ENCODE measurements around the gene VASN.
A peak's percentile ranks its signal among the peaks of the same experiment; 100 is the strongest.

VASN gene

DNA sequence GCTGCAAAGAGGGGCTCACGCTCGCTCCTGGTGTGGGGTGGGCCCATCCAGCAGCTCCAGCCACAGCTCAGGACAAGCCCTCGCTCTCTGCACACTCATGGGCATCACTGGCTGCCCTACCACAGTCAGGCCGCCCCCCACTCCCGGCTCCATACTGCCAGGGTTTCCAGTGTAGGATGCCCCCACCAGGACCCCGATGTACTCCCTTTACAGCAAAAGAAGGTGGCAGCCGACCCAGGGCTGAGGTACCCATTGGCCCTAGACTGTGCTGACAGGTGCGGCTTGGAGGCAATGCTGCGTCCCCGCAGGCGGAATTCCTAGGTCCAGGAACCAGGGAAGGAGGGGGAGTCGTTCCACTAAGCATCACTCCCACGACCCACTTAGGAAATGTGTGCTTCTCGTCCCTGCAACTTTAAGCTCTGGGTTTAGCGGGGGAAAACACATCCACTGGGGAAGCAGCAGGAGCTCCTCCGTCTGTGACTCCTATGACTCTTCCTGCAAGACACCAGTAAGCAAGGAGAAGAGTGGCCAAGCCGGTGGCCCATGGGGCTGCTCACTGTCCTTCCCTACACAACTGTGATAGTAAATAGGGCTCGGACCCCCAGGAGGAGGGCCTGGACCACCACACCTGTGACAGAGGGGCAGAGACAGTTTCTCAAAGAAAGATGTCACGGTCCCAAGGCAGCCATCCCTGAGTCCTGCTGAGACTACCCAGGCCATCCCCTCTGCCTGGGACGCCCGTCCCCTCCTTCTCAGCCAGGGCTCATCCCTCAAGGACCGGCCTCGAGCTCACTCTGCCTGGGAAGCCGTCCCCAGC lies 31.7 kb downstream of the VASN start:
- DNase-seq (ENCODE audit: low read depth in 2 of 2) = no peak

DNA sequence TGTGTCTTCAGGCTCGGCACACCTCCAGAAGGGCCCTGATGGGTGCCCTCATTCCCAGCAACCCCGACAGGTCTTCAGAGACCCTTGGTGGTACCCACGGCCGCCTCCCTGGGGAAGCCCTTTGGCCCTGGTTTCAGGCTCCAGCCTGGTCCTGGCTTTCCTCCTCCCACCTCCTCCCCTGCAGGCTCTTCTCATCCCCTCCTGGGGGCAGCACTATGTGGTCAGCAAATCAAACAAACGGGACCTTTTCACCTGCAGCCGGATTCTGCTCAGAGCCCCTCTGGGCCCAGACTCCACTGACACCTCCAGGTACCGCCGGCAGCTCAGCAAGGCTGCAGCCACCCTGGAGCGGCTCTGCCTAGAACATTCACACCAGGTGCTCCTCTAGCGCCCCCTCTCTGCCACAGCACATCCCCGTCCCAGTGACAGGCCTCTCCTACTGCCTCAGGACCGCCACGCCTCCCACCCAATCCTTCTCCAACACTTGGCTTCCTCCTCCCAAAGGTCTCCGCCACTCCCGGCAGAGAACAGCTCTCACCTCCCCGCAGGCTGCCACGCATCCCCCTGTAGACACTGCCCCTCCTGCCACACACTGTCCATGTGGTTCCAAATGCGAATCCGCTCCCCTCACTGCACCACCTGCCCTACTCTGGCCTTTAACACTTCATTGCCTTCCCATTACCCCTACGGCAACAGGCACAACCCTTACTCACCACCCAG lies 32.8 kb downstream of the VASN start:
- no peak for DNase-seq (ENCODE audit: low read depth in 2 of 2)

DNA sequence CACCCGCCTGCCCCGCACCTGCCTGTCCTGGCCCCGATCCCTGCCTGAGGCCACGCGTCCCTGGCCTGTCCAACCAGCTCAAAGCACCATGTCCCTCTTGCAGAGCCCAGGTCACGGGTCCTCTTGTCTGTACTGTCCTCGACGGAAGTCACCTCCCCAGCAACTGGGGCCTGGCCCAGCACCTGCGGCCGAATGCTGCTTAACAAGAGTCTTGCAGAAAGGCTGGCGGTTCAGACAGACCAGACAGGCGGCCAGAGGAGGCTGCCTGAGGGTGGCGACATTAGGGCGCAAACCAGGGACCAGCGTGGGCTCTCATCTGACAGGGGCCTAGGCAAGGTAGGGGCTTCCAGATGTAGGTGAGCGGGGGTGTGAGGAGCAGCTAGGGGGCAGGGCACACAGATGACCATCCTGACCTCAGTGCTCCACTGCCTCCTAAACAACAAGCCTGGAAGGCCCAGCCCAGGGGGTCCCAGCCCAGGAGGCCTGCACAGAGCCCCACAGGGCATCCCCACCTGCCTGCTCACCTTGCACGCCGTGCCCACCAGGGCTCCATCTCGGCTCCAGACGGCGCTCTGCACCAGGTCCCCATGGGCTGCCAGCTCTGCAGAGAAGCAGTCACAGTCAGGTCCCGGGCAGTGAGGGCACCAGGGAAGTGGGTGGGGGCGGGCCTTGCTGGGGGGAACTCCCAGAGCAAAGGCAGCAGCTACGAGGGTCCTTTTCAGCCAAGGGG lies 33.5 kb downstream of the VASN start:
- DNase-seq (ENCODE audit: low read depth in 2 of 2) = no peak

DNA sequence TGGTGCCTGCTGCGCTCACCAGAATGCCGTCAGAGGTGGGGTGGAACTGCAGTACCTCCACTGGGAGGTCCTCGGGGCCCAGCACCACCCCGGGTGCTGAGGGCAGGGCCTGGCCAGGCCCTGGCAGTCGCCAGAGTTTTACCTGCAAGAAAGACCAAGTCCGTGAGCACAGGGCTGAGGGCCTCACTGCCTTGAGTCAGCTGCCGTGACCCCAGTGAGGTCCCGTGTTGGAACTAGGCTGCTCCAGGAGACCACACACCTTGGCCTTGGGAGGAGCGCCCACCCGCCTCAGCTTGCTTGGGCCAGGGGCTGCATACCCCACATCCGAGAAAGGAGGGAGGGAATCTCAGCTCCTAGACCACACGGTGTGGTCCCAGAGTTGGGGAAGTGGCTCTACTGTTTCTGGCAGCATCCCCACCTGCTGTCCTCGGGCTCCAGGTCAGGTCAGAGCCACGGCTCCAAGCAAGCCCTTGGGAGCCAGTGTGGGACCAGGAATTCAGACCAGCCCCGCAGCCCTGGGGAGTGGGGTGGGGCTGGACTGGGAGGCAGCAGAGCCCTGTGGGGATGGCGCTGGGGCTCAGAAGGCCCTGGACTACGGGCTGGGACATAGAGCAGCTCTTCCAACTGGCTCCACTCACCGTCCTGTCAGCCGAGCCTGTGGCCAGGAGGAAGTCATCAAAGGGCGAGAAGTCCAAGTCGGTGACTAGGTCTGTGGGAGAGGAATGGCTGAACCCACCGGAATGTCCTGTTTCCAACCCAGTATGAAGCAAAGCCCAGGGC lies 36.1 kb downstream of the VASN start:
- no peak for DNase-seq (ENCODE audit: low read depth in 2 of 2)

DNA sequence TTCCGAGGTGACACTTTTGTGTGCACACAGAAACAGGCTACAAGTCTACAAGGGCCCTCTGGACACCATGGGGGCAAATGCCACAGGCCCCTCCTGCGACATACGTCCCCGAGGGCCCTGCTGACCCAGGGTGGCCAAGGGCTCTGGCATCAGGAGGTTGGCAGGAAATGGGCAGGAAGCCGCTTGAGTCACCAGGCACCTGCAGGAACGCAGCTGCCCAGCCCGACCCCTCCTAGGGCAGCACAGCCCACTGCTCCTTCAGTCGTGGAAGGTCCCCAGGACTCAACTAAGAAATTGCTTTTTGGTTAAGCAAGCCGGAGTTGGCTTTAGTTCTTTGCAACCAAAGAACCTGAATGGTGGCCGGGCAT lies 36.7 kb downstream of the VASN start:
- no peak for DNase-seq (ENCODE audit: low read depth in 2 of 2)

DNA sequence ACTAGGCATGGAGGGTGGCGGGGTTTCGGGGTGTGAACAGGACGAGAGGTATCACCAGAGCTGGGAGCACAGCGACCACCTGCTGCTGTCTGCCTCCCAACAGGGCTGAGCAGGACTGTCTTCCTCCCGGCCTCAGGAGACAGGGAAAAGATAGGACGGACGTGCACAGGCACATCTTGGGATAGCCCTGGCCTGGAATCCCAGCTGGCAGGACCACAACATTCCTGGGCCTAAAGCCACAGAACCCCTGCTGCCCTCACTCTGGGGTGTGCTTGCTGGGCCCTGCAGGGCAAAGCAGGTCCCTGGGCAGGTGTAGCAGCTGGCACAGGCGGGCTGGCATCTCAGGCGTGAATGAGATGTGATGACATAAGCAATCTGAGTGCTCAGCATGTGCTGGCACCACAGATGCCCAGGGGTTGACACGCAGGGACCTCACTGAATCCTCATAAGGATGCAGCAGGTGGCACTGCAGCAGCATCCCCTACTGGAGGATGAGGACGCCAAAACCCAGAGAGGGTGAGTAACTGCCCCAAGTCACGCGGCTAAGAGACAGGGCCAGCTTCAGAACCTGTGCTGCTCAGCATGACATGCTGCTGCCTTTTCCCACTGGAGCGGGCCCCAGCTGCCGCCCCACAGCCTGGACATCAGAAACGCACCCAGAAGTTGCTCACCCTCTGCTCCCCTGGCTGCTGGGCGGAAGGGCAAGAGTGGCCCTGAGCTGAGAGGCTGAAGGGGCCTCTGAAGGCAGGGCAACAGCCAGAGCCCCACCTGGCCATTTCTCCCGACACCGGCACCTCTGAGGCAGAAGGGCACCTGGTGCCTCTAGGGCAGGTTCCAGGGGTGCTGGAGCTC lies 37.7 kb downstream of the VASN start:
- DNase-seq (ENCODE audit: low read depth in 2 of 2) = no peak

DNA sequence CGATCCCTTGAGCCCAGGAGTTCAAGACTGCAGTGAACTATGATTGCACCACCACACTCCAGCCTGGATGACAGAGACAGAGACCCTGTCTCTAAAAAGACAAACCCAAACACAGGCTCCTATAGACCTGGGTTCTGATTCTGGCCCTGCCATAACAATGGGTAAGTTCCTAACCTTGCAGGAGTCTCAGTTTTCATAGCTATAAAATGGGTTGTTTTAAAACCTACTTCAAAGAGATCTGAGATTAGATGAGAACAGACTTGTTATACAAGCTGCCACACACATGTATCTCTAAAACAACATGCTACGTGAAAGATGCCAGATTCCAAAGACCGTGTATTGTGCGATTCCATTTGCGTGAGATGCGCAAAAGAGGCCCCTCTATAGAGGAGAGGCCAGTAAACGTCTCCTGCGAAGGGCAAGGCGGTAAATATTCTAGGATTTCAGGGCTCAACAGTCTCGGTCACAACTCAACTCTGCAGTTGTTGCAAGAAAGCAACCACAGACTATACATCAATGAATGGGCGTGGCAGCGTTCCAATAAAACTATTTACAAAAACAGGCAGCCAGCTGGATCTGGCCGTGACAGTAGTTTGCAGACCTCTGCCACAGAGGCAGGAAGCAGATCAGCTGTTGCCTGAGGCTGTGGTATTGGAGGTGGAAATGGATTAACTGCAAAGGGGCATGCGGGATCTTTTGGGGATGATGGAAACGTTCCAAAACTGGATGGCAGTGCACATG lies 38.9 kb downstream of the VASN start:
- DNase-seq (ENCODE audit: low read depth in 2 of 2) = no peak

DNA sequence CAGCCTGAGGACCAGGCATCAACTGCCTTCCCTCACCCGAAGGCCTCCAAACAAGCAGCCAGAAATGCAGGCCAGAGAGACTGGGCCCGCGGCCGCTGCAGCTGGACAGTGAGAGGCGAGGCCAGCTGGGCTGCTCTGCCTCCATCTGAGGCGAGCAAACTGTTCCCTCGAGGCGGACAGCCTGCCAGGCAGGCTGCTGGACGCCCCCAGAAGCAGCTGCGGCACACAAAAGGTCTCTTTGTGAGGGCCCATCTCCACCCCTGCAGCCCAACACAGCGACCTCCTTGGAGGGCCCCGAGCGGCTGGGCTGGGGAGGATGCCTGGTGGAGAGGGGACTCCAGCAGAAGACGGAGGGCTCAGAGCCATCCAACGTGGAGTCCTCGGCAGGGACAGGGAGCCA lies 40.0 kb downstream of the VASN start:
- DNase-seq (ENCODE audit: low read depth in 2 of 2) = no peak

DNA sequence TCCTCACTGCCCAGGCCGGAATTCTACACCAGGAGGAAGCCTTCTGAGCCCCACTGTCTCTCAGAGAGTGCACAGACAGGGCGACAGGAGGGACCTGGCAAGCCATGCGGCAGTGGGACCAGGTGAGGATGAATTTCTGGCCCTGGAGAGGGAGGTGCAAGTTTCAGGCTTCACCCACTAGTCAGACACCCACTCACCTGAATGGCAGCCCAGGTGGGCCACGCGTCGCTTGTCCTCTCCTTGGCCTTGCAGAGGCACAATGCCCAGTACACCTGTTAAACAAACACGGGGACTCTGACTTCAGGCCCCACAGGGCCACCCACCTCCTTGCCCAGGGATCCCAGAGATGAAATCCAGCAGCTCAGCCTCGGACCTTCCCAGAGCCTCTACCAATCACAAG lies 40.5 kb downstream of the VASN start:
- no peak for DNase-seq (ENCODE audit: low read depth in 2 of 2)

DNA sequence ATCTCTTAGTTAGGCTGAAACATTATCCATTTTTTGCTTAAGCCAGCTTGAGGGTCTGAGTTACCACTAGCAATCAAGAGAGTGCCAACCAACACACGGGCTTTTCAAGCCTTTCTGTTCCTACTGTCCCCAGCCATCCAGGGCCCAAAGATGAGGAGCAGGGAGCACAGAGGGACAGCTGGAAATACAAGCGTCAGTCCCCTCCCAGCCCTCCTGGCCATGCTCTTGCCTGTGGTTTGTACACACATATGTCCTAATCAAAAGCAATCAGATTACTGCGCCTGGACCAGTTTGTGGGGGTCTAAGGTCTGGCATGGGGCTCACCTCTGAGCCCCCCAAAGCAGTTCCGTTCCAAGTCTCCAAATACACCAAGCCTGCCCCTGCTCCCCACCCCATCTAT lies 41.2 kb downstream of the VASN start:
- no peak for DNase-seq (ENCODE audit: low read depth in 2 of 2)

DNA sequence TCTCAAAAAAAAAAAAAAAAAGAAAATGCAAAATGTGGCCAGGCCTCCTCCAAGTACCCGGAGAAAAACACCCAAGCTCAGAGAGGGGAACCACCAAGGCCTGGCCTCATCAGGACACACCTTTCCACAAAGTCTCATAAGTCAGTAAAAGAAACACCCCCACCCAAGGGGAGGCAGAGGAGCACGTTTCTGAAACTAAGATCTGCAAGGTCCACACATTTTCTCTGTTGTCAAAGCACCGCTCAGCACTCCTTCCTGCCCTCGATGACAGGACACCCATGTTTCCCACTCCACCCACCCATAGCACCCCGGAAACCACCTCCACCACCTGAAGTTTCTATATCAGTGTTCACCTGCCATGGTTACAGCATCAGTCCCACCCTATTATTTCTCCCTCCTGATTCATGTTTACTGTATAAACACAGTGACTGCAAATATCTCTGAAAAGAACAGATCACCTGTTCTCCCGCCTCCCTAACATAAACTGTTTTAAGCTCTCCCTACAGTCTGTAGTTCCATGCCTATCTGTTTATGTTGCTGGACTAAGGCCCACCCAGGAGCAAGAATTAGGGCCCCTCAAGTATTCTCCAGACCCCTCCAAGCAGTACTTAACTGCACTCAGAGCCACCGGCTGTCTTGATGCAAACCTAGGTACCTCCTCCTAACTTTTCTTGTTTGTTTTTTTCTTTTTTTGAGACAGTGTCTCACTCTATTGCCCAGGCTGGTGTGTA lies 42.7 kb downstream of the VASN start:
- DNase-seq (ENCODE audit: low read depth in 2 of 2) = peak; percentile 38 to 52

DNA sequence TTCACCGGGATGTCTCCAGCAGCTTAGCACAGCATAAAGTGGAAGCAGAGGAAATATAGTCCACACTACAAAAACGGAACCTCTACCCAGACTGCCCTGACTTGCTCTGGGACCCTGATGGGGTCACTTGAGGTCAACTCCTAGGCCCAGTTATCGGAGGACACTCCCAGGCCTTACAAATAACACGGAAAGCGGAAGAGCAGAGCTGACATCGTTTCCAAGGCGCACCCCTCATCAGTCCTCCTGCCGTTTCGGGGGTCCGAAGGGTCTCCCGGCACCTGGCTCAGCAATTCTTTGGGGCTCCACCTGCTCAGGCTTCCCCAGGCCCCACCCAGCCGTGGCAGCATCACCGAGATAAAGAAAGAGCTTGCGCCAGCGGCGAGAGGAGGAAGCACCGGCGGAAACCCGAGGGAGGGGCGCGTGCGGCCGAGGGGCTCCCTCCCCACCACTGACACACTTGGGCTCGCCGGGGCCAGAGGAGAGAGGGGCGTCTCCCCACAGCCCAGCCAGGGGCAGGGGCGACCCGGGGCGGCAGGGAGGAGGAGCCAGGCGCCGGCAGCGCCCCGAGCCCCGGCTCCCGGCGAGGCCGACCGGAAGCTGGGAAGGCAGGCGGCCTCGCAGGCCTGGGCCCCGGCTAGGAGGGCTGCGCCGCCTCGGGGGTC lies 44.0 kb downstream of the VASN start:
- DNase-seq (ENCODE audit: low read depth in 2 of 2) = no peak

DNA sequence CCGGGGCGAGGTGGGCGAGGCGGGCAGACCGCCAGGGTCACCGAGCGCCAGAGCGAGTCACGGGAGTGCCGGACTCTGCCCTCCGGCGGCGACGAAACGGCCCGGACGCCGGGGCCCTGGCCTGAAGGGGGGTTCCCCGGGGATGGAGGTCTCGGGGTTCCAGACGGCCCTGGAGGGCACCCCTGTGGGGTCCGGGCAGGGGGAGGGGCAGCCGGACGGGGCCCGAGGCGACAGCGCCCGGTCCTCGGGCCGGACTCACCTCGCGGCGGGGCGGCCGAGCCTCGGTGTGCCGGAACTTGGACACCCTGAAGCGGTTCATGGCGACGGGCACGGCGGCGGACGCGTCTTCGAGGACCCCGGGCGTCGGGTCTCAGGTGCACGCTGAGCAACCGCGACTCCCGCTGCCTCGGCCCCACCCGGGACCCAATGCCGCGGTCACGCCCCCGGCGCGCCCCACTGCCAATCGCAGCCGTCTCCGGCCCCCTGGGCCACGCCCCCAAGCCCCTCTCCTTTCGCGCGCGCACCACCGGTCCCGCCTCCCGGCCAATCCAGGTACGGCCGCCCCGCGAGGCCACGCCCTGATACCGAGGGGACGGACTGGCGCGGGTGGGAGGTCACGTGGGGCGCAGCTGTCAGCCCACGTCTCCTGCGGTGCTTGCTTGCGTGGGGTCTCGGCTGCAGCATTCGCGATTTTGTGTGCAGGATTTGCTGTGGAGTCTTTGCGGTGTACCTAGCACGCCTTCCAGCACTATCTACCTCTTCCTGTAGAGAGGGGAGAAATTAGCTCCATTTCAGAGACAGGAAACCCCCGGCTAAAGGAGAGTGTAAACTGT lies 44.8 kb downstream of the VASN start, which contains the start of gene CORO7:
Gene CORO7 (minus strand): TSS at position 397 of the 833 bp plus-strand sequence. CDS start 78 bp downstream, at position 319.
- DNase-seq (ENCODE audit: low read depth in 2 of 2) = peak; percentile 98 to 99

DNA sequence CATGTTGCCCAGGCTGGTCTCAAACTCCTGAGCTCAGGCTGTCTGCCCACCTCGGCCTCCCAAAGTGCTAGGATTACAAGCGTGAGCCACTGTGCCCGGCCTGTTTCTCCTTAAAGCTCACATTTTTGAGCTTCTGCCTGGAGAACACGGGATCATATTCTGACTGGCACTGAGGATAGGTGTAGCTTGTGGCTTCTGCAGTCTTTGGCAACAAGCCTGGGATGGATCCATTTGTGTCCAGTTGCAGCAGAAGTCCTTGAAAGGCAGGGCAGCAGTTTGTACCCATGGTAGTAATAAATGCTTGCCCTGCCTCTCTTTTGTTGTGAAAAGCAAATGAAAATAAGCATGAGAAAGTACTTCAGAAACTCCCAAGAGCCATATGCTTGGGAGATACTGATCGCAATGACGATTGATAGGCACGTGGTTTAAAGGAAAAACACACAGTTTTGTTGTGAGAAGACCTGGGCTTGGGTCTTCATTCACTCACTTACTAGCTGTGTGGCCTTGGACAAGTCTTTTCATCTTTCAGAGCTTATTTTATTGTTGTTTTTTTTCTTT lies 47.8 kb downstream of the VASN start:
- no peak for DNase-seq (ENCODE audit: low read depth in 2 of 2)

DNA sequence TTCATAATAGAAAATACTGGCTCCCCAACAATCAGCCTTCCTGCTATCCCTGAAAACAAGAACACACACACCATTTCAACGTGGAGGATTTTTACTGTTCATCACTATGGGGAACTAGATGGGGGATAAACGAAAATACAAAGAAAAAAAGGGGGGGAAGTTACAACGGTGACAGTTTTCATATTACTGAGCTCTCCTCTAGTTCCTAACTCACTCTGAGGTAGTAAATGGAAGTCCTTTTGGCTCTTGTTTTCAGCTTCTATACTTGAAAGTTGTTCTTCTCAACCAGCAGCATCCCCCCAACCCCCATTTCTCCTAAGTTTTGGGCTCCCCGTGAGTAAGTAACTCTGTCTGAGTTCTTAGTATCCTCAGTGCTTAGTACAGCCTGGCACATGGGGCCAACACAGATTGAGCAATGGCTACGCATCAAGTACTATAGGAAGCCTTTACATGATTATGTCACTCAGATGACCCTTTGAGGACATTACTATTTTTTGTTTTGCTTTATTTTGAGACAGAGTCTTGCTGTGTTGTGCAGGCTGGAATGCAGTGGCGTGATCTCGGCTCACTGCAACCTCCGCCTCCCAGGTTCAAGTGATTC lies 49.0 kb downstream of the VASN start:
- no peak for DNase-seq (ENCODE audit: low read depth in 2 of 2)

DNA sequence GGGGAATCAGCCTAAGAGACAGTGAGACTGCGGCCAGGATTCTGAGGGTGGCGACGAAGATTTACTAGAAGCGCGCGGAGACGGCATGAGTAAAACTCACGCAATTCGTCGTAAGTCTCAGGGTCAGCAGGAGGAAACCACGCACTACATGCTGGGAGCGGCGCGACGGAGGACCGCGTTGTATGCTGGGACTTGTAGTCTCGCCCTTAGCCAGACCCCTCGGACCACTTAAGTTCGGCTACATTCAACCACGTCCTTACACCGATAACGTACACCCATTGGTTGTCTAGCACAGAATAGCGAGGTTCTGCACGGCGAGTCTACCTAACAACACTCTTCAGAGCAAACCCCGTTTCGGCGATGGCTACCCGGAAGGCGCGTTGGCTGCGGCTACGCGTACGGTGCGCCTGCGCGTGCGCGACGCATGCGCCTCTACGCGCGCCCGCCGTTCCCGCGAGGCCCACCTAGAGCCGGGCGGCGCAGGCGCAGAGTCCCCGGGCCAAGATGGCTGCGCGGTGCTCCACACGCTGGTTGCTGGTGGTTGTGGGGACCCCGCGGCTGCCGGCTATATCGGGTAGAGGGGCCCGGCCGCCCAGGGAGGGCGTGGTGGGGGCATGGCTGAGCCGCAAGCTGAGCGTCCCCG lies 53.9 kb downstream of the VASN start, which contains the start of gene DNAJA3:
Gene DNAJA3 (plus strand): TSS at position 491 of the 643 bp plus-strand sequence. CDS start 14 bp downstream, at position 505.
- DNase-seq (ENCODE audit: low read depth in 2 of 2) = peak; percentile 84 to 90
